Ishikawa (cell line): ENCODE results near the gene ANXA2R.

Experiments
- CEBPB ChIP-seq: IDR thresholded peaks from 2 replicates; pipeline ENCODE4 v1.6.1; 2012
- CREB1 ChIP-seq: IDR thresholded peaks from 2 replicates; pipeline ENCODE4 v1.6.1; 2012; ENCODE audit warnings: low read depth
- EGR1 ChIP-seq: IDR thresholded peaks from 2 replicates; pipeline ENCODE4 v1.6.1; 2012
- EP300 ChIP-seq: IDR thresholded peaks from 2 replicates; pipeline ENCODE4 v1.6.1; 2012; ENCODE audit warnings: borderline replicate concordance
- FOXM1 ChIP-seq: IDR thresholded peaks from 2 replicates; pipeline ENCODE4 v1.6.1; 2012; ENCODE audit warnings: low read depth, borderline replicate concordance
- NFIC ChIP-seq: IDR thresholded peaks from 2 replicates; pipeline ENCODE4 v1.6.1; 2012
- RAD21 ChIP-seq: IDR thresholded peaks from 2 replicates; pipeline ENCODE4 v1.6.1; 2012; ENCODE audit warnings: low read depth
- REST ChIP-seq: IDR thresholded peaks from 2 replicates; pipeline ENCODE4 v1.6.1; 2012; ENCODE audit warnings: low read depth, mild to moderate bottlenecking
- YY1 ChIP-seq: IDR thresholded peaks from 2 replicates; pipeline ENCODE4 v1.6.1; 2012; ENCODE audit warnings: low read depth
- ZBTB7A ChIP-seq: IDR thresholded peaks from 2 replicates; pipeline ENCODE4 v1.6.1; 2012; ENCODE audit warnings: low read depth

DNA sequence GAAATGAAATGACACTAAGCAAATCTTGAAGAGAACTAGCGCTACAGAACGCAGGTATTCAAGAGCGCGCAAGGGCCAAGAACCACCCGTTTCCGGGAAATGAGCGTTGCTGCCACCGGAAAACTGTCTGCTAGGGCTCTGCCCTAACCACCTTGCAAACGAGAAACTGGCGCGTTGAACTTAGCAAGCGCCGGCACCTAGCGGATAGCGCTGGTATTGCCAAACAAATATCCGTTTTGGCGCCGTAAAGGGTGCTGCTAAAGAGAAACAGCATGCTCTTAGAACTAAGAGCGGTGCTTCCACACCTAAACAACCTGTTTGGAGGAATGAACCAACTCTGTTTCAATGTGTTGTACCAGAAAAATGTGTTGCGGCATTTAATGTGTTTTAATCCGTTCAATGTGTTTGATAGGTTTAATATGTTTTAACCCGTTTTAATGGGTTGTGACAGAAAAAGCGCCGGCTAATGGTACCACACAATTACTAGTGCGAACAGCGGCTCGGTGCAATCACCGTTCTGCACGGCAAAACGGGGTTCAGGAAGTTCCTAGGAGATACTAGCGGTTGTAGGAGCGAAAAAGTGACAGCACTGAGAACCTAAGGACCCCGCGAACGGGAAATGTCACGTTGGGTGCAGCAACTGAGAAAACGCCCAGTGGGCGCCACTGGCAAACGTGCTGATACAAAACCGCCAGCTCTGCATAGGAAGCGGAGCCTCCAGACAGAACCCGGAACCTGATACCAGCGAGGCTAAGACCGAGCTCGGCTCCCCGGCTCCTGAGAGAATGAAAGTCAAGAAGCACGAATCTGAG, at the start of gene ANXA2R:
- TF ChIP-seq ZBTB7A (no peak), CEBPB (no peak), REST (no peak), RAD21 (peak; percentile 79), NFIC (no peak), YY1 (peak; percentile 34; the same call in 1 of the 2 replicates), CREB1 (no peak), EP300 (no peak), FOXM1 (no peak), EGR1 (no peak)
